Measurements from ENCODE around the gene CUEDC1. TPM values are rescaled to one million over a fixed set of nuclear protein-coding genes. Genes with fewer than 3 reads are reported as not detected.
"Not testable (repeated sequence)": the region's sequence is repeated elsewhere in the genome, so short reads cannot be mapped to it uniquely, and the experiment has no call there.

Gene CUEDC1
- total RNA-seq, 4 donors from 2014 or later = 35.7 to 60.3 (median 45.6) TPM

- Histone ChIP-seq H3K27me3 (no peaks in the 10 kb centered on the region), H3K9me3 (no peaks in the 10 kb centered on the region), H3K4me3 (no peak overlapping the region), H3K27ac (peak overlapping the region; percentile 91 to 98 (median 92)), H3K36me3 (peaks cover 0 to 12% of the 10 kb centered on the region in 2 donors), H3K4me1 (peaks cover 15 to 80% (median 32%) of the 10 kb centered on the region in 3 donors)
- WGBS, 2 donors (ENCODE audit: low coverage in 1 of 2) = 24 to 53% methylated on average over 3 to 6 of the region's 9 CpGs
- ATAC-seq = no peak
- TF ChIP-seq CTCF (IDR thresholded peaks at IDR 0.05) (no peak), POLR2A (IDR thresholded peaks at IDR 0.05) (no peak), EP300 (IDR thresholded peaks at IDR 0.05) (no peak), POLR2AphosphoS5 (IDR thresholded peaks at IDR 0.05) (no peak)
These were observed 102.9 kb downstream of the CUEDC1 start for GRCh38 chr17:57852092-57852954.

DNA sequence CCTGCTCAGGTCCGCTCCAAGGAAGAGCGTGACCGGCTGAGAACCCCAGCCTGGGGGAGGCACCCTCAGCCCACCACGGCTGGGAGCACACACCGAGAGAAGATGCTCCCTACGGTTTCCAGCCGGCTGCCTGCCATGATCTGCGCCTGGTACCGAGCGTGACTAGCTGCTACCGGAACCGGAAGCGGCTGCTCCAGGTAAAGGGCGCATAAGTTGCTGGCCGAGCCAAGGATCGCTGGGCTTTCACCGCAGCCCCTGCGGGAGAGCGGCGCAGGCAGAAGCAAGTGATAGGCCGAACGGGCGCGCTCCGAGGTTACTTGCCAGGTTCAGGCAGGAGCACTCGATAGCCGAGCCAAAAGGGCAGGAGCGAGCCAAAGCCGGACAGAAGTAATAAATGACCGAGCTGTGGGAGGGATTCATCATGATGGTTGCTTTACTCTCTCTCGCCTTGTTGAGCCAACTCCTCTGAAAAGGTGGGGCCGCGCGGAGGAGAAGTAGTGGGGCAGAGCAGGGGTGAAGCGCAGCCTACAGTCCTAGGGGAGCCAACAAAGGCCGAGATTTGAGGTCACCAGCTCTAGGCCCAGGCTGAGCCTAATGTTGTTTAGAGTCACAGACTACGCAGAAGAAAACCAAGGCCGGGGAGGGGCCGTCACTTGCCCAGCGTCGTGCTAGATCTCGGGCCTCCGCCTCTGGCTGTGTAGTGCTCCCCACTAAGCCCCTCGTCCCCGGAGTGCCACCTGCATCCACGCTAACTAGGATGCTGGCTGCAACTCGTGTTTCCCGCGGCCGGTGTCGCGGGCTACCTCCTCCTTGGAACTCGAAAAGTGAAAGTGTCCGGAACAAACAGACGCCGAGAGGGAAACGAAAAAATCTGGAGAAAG, 105.1 kb downstream of the CUEDC1 start, which contains the start of gene MRPS23:
TSS of gene MRPS23 (minus strand) at position 171 of the 881 bp plus-strand sequence. CDS start at position 137, 34 bp downstream.
- peak; percentile 94 for ATAC-seq
- H3K27me3 ChIP-seq = no peaks in the 10 kb centered on the region
- TF ChIP-seq POLR2A (IDR thresholded peaks at IDR 0.05) (peak; percentile 58 to 77), POLR2AphosphoS5 (IDR thresholded peaks at IDR 0.05) (peak; percentile 96), CTCF (IDR thresholded peaks at IDR 0.05) (peak in 2 of 4 experiments; percentile 9 to 22), EP300 (IDR thresholded peaks at IDR 0.05) (no peak)
- H3K4me3 ChIP-seq = peak within 1 kb of the TSS; percentile 49 to 68
- 0% methylated on average over 22 to 30 of the region's 57 CpGs for WGBS, 2 donors (ENCODE audit: low coverage in 1 of 2)
- peaks cover 15 to 88% (median 32%) of the 10 kb centered on the region in 3 donors for H3K4me1 ChIP-seq
- peaks cover 0 to 31% of the 10 kb centered on the region in 2 donors for H3K36me3 ChIP-seq
- no peaks in the 10 kb centered on the region for H3K9me3 ChIP-seq
- peak within 1 kb of the TSS; percentile 91 to 98 (median 92) for H3K27ac ChIP-seq

- H3K27me3 ChIP-seq = no peaks in the 10 kb centered on the region
- TF ChIP-seq POLR2AphosphoS5 (IDR thresholded peaks at IDR 0.05) (no peak), EP300 (IDR thresholded peaks at IDR 0.05) (no peak), CTCF (IDR thresholded peaks at IDR 0.05) (no peak), POLR2A (IDR thresholded peaks at IDR 0.05) (no peak)
- H3K4me3 ChIP-seq = peak overlapping the region; percentile 49 to 68
- no peak for ATAC-seq
- no peaks in the 10 kb centered on the region for H3K9me3 ChIP-seq
- peaks cover 0 to 35% of the 10 kb centered on the region in 2 donors for H3K36me3 ChIP-seq
- peak overlapping the region; percentile 48 to 98 (median 92) for H3K27ac ChIP-seq
- peaks cover 15 to 84% (median 32%) of the 10 kb centered on the region in 3 donors for H3K4me1 ChIP-seq
- WGBS, 2 donors (ENCODE audit: low coverage in 1 of 2) = 0 to 10% methylated on average over 7 to 11 of the region's 27 CpGs
These were observed 105.9 kb downstream of the CUEDC1 start for GRCh38 chr17:57849163-57849873.

DNA sequence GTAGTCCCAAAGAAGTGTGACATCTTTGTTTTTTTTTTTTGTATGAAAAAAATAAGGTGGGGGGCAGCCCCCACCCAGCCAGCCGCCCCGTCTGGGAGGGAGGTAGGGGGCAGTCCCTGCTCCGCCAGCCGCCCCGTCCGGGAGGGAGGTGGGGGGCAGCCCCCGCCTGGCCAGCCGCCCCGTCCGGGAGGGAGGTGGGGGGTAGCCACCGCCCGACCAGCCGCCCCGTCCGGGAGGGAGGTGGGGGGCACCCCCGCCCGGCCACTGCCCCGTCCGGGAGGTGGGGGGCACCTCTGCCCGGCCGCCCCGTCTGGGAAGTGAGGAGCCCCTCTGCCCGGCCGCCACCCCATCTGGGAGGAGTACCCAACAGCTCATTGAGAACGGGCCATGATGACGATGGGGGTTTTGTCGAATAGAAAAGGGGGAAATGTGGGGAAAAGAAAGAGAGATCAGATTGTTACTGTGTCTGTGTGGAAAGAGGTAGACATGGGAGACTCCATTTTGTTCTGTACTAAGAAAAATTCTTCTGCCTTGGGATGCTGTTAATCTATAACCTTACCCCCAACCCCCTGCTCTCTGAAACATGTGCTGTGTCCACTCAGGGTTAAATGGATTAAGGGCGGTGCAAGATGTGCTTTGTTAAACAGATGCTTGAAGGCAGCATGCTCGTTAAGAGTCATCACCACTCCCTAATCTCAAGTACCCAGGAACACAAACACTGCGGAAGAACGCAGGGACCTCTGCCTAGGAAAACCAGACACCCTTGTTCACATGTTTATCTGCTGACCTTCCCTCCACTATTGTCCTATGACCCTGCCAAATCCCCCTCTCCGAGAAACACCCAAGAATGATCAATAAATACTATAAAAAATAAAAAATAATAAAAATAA, 108.9 kb downstream of the CUEDC1 start:
- H3K4me1 ChIP-seq = peaks cover 5 to 54% (median 13%) of the 10 kb centered on the region in 3 donors
- H3K4me3 ChIP-seq, H3K27me3 ChIP-seq, H3K27ac ChIP-seq, H3K9me3 ChIP-seq, ATAC-seq: not testable (repeated sequence)
- H3K36me3 ChIP-seq = peaks cover 0 to 58% of the 10 kb centered on the region in 2 donors
- WGBS, 2 donors (ENCODE audit: low coverage in 1 of 2) = 65 to 75% methylated on average over 3 to 7 of the region's 32 CpGs
